ENCODE results near the gene SRMS. TPM values are rescaled to one million over a fixed set of nuclear protein-coding genes. Genes with fewer than 3 reads are reported as not detected.

Gene SRMS
- total and polyA plus RNA-seq, 8 donors = 0.08 to 0.27 (median 0.18) TPM; not detected in 3

GRCh38 chr20:63492518-63492917 lies 55.0 kb downstream of the SRMS start:
- Histone ChIP-seq H3K4me3 (no peak overlapping the region), H3K9me3 (no peaks in the 10 kb centered on the region), H3K27me3 (peaks cover 18 to 80% of the 10 kb centered on the region in 2 donors), H3K27ac (no peak overlapping the region), H3K4me1 (peaks cover 4 to 14% of the 10 kb centered on the region in 2 donors), H3K36me3 (no peaks in the 10 kb centered on the region)
- intact Hi-C loops (cut with DNase I) = no loop called here
- DNase-seq = no peak
- ATAC-seq = no peak
- no peak for TF ChIP-seq CTCF (IDR thresholded peaks at IDR 0.05)

GRCh38 chr20:63491635-63492230 lies 55.8 kb downstream of the SRMS start:
- ATAC-seq = no peak
- Histone ChIP-seq H3K4me3 (no peak overlapping the region), H3K4me1 (peaks cover 4 to 13% of the 10 kb centered on the region in 2 donors), H3K27me3 (peaks cover 18 to 78% of the 10 kb centered on the region in 2 donors), H3K27ac (no peak overlapping the region), H3K9me3 (no peaks in the 10 kb centered on the region), H3K36me3 (no peaks in the 10 kb centered on the region)
- DNase-seq = no peak
- TF ChIP-seq CTCF (IDR thresholded peaks at IDR 0.05) = no peak
- intact Hi-C loops (cut with DNase I) = no loop called here

GRCh38 chr20:63491078-63491477 lies 56.5 kb downstream of the SRMS start:
- DNase-seq = peak in 1 of 4 donors; percentile 33

More at GRCh38 chr20:63491078-63491477, 56.5 kb downstream of the SRMS start:
- H3K4me3 ChIP-seq = no peak overlapping the region
- no peak overlapping the region for H3K27ac ChIP-seq
- no peaks in the 10 kb centered on the region for H3K36me3 ChIP-seq
- intact Hi-C loops (cut with DNase I) = no loop called here
- ATAC-seq = no peak
- peaks cover 18 to 77% of the 10 kb centered on the region in 2 donors for H3K27me3 ChIP-seq
- no peak for TF ChIP-seq CTCF (IDR thresholded peaks at IDR 0.05)
- peaks cover 1 to 6% of the 10 kb centered on the region in 2 donors for H3K4me1 ChIP-seq
- H3K9me3 ChIP-seq = no peaks in the 10 kb centered on the region

Other genes starting within 250 kb of the SRMS start
- not detected for gene CHRNA4, start 186.4 kb downstream of the SRMS start, total RNA-seq
- 1 to 10 TPM in 3 of 6 donors, under 1 TPM in 3; 0.16 to 1.3 (median 1.00) TPM for gene CHRNA4, start 186.4 kb downstream of the SRMS start, polyA plus RNA-seq (ENCODE audit: insufficient read length in 6 of 6)
- not detected for gene KCNQ2, start 75.1 kb downstream of the SRMS start, total RNA-seq
- 10 to 100 TPM in 4 of 6 donors, 1 to 10 TPM in 2; 8.4 to 19.1 (median 14.1) TPM for gene KCNQ2, start 75.1 kb downstream of the SRMS start, polyA plus RNA-seq (ENCODE audit: insufficient read length in 6 of 6)
- gene EEF1A2, start 48.7 kb downstream of the SRMS start, total RNA-seq = under 1 TPM; 0.47 to 0.50 TPM
- under 1 TPM; 0.27 to 0.62 (median 0.31) TPM for gene EEF1A2, start 48.7 kb downstream of the SRMS start, polyA plus RNA-seq (ENCODE audit: insufficient read length in 6 of 6)
- gene PPDPF, start 27.0 kb downstream of the SRMS start, total RNA-seq = 100 to 1,000 TPM; 233 to 662 TPM
- gene PPDPF, start 27.0 kb downstream of the SRMS start, polyA plus RNA-seq (ENCODE audit: insufficient read length in 6 of 6) = 100 to 1,000 TPM; 155 to 417 (median 277) TPM
- 1 to 10 TPM; 4.5 to 7.3 TPM for gene PTK6, start 10.4 kb downstream of the SRMS start, total RNA-seq
- gene PTK6, start 10.4 kb downstream of the SRMS start, polyA plus RNA-seq (ENCODE audit: insufficient read length in 6 of 6) = under 1 TPM; 0.53 to 0.75 (median 0.72) TPM
- under 1 TPM; 0.23 to 0.60 TPM for gene FNDC11, start 6.4 kb upstream of the SRMS start, total RNA-seq
- under 1 TPM; 0.52 to 0.84 (median 0.71) TPM for gene FNDC11, start 6.4 kb upstream of the SRMS start, polyA plus RNA-seq (ENCODE audit: insufficient read length in 6 of 6)
- 10 to 100 TPM; 45.8 to 53.3 TPM for gene HELZ2, start 26.5 kb upstream of the SRMS start, total RNA-seq
- 10 to 100 TPM; 14.0 to 24.5 (median 18.7) TPM for gene HELZ2, start 26.5 kb upstream of the SRMS start, polyA plus RNA-seq (ENCODE audit: insufficient read length in 6 of 6)
- gene GMEB2, start 79.4 kb upstream of the SRMS start, total RNA-seq = 1 to 10 TPM; 8.1 to 9.8 TPM
- gene GMEB2, start 79.4 kb upstream of the SRMS start, polyA plus RNA-seq (ENCODE audit: insufficient read length in 6 of 6) = 10 to 100 TPM in 4 of 6 donors, 1 to 10 TPM in 2; 8.2 to 12.4 (median 10.7) TPM
- gene STMN3, start 105.7 kb upstream of the SRMS start, total RNA-seq = 10 to 100 TPM; 12.6 to 13.1 TPM
- gene STMN3, start 105.7 kb upstream of the SRMS start, polyA plus RNA-seq (ENCODE audit: insufficient read length in 6 of 6) = 10 to 100 TPM; 29.1 to 47.0 (median 37.0) TPM
- gene RTEL1, start 110.6 kb upstream of the SRMS start, total RNA-seq = 10 to 100 TPM; 22.3 to 38.8 TPM
- 10 to 100 TPM; 19.6 to 28.7 (median 21.6) TPM for gene RTEL1, start 110.6 kb upstream of the SRMS start, polyA plus RNA-seq (ENCODE audit: insufficient read length in 6 of 6)
- gene TNFRSF6B, start 148.9 kb upstream of the SRMS start, total RNA-seq = 10 to 100 TPM in 1 of 2 donors, 1 to 10 TPM in 1; 3.6 to 17.6 TPM
- gene TNFRSF6B, start 148.9 kb upstream of the SRMS start, polyA plus RNA-seq (ENCODE audit: insufficient read length in 6 of 6) = 1 to 10 TPM; 1.6 to 3.5 (median 2.2) TPM
- gene ARFRP1, start 160.2 kb upstream of the SRMS start, total RNA-seq = 10 to 100 TPM; 38.2 to 46.9 TPM
- gene ARFRP1, start 160.2 kb upstream of the SRMS start, polyA plus RNA-seq (ENCODE audit: insufficient read length in 6 of 6) = 10 to 100 TPM; 29.1 to 34.9 (median 31.9) TPM
- 10 to 100 TPM; 26.2 to 28.8 TPM for gene ZGPAT, start 160.3 kb upstream of the SRMS start, total RNA-seq
- 10 to 100 TPM; 13.7 to 22.7 (median 18.1) TPM for gene ZGPAT, start 160.3 kb upstream of the SRMS start, polyA plus RNA-seq (ENCODE audit: insufficient read length in 6 of 6)
- 1 to 10 TPM; 7.1 to 7.2 TPM for gene LIME1, start 188.9 kb upstream of the SRMS start, total RNA-seq
- 10 to 100 TPM in 1 of 6 donors, 1 to 10 TPM in 5; 3.0 to 10.8 (median 5.4) TPM for gene LIME1, start 188.9 kb upstream of the SRMS start, polyA plus RNA-seq (ENCODE audit: insufficient read length in 6 of 6)
- gene SLC2A4RG, start 192.0 kb upstream of the SRMS start, total RNA-seq = 10 to 100 TPM; 61.1 to 66.8 TPM
- 100 to 1,000 TPM in 4 of 6 donors, 10 to 100 TPM in 2; 70.5 to 166 (median 105) TPM for gene SLC2A4RG, start 192.0 kb upstream of the SRMS start, polyA plus RNA-seq (ENCODE audit: insufficient read length in 6 of 6)